HT-29 (cell line): Measurements from ENCODE around the gene GLYATL2. TPM values are rescaled to one million over a fixed set of nuclear protein-coding genes. Genes with fewer than 3 reads are reported as not detected.

Source experiments
- DNase-seq: peaks from one replicate; pipeline ENCODE4 v3.0.0-alpha.2; 2015; ENCODE audit warnings: low spot score
- total RNA-seq: library from RNA; depleted of rRNA; stranded (reverse); fragments of >200 nt; shearing (Covaris generic); gene quantifications from 2 replicates; pipeline ENCODE4 v1.2.3, GENCODE V29; 2014; rRNA removed

The GLYATL2 gene, protein sequence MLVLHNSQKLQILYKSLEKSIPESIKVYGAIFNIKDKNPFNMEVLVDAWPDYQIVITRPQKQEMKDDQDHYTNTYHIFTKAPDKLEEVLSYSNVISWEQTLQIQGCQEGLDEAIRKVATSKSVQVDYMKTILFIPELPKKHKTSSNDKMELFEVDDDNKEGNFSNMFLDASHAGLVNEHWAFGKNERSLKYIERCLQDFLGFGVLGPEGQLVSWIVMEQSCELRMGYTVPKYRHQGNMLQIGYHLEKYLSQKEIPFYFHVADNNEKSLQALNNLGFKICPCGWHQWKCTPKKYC
- total RNA-seq = not detected in 2 replicates

DNA sequence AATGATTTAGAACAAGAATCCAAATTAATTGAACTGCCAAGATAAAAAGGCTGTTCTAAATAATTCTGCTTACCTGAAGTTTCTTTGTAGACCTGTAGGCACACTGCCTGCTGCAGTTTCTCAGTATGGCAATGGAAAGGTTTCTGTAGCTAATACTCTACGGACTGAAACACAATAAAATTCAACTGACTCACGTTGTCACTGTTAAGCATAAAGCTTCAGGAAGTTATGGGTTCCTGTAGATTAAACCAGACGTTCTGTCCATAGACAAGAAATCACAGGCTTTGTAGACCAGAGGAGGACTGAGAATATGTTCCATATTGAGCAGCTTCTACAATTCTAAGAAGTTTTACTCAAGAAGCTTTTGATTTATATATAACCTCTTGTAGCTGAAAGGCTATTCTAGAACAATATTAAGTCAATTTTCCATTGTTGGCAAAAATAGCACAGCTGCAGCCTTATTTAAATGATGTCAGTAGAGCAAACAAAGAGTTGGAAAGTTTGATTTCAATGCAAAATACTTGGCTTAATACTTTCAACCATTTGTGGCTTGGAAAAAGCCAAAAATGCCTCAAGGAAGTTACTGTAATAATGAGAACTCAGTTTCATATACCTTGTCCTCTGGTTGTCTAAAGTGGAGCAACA, at the start of gene GLYATL2:
TSS of gene GLYATL2 (minus strand) at position 344 of the 645 bp plus-strand sequence. CDS start 5,092 bp downstream, outside the sequence.
- DNase-seq = no peak

DNA sequence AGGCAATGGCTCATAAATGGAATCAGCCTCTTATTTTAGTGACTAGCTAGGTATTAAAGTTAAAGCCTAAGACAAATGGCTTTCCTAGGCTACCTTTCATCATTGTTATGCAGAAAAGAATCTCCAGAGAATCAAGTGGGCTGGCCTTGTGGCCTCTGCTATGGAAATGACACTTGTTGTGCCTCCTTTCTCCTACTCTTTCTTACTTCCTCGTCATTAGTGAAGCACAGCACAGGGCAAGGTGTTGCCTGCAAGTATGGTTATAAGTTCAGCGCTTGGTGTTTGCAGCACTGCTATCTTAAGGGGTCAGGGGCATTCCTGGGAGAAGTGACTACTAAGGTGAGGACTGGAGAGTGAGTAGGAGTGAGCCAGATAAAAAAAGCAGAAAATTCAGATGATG, 49.4 kb upstream of the GLYATL2 start:
- DNase-seq = no peak

DNA sequence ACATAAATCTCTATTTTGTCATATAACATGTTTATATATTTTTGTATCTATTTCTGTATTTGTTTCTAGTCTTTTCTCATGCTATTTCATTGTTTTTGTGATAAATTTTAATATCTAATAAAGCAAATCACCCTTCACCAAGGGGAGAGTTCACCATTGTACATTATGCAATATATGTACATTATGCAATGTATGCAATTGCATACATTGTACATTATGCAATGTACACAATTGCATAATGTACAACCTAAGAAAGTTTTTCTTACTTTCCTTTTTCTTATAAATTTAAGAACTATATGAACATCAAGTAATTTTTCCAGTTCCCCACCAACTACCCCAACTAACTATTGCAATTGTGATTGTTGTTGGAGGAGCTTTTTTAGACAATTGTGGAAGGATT, 44.1 kb upstream of the GLYATL2 start:
- no peak for DNase-seq

DNA sequence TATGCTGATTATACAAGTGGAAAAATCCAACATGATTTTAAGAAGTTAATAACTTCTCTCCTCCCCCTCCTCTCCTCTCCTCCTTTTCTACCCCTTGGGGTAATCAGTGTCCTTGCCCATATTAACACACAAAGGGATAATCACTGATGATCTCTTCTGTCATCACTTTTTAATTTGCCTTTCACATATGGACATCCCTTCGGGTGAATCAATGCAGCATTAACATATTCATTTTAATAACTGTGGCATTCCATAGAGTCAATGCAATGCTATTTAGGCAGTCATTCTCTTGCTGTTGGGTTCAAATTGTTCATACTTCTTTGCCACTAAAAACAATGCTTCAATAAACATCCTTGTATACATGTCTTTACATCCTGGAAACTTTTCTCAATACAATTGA, 42.9 kb upstream of the GLYATL2 start:
- no peak for DNase-seq

DNA sequence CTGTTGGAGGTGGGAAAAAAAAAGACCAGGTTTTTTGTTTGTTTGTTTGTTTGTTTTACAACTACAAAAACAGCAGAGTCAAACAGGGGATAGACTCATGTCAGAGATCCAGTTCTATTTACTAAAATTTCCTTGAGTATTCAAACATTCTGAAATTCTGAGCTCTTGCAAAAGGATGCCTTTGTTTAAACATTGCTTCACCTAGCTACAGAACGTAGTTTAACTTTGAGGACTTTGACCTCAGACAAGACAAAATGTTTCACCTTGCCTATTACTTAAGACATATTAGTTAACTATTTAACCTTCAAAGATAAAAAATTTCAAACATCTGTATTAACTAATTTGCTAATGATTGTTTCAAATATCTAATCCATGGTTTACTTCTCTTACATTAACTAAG, 36.1 kb upstream of the GLYATL2 start:
- DNase-seq = no peak

DNA sequence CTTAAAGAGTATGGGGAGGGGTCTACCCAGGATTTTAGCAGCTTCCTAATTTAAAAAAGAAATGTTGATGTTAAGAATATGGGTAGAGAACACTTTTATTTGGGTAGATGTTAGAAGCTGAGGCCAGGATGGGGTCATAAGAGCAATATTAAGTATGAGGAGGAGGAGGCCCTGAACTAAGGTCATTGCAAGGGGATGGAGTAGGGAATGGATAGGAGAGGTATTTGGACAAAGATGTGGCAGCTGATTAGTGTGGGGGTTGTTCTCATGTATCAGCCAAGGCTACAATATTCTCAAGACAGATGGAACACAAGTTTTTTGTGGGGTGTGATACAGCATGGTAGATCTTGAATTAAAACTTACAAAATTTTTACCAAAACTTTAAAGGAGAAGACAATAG, 35.7 kb upstream of the GLYATL2 start:
- DNase-seq = no peak

DNA sequence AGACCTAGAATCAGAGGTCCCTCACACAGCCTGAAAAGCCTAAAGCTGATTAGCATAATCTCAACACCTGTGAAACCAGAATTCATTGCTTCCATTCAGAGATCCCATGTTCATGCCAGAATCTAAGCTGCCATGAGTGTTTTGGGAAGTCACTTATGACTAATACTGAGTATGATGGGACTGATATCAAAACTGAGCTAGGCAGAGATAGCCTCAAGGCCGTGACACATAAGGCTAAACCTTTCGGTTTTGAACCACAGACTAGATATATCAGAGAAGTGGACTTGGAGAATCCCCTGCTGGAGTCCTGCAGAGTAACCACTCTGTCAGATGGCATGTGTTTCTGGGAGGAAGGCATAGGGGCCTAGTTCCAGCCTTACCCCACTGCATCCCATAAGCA, 23.1 kb upstream of the GLYATL2 start:
- no peak for DNase-seq

DNA sequence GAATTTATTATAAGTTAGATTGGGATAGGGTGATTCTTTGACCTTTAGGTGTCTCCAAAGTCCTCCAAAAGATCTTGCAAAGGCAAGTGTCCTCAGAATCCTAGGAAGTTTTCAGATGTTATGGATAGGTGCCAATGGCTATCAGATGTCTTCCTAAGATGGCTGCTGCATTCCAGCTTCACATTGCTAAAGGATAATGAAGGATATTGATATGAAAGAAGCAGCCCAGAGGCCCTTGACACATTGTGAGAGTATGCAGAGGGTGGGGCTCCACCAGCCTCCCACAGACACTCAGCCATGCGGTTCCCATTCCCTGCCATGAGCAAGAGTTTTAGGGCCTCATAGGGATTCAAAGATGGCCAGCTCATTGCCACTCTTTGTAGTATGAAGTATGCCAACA, 22.3 kb upstream of the GLYATL2 start:
- no peak for DNase-seq

DNA sequence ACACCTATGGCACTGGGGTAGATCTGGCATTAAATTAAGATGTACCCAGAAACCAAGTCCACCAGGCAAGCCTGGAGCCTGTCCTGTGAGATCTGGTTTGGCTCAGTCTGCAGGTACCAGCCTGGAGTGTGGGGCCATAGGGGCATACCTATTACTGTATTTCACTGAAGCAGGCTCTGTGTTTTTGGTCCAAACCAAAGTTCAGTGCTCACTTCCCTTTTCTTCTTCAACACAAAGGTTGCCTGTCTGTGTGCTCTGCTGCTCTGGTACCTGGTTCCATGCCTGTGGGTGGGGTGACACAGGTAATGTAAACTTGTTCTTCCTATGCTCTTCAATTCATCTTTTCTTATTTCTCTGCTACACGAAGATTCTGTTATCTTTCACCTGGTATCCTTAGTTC, 19.8 kb upstream of the GLYATL2 start:
- DNase-seq = no peak

DNA sequence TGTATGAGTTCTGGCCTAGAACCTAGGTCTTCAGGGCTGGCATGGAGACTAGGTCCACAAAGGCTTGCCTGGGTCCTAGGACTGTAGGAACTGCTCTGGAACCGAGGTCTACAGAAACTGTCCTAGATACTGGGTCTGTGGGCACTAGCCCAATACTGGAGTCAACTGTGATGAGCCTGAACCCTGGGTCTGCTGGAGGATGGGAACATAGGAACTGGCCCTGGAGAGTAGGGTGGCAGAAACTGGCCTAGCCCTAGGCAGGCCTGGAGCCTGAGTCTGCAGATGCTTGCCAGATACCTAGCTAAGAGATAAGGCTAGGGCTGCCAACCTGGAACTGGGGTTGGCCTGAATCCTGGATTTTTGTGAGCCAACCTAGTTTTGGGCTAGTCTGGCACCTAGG, 19.2 kb upstream of the GLYATL2 start:
- no peak for DNase-seq

DNA sequence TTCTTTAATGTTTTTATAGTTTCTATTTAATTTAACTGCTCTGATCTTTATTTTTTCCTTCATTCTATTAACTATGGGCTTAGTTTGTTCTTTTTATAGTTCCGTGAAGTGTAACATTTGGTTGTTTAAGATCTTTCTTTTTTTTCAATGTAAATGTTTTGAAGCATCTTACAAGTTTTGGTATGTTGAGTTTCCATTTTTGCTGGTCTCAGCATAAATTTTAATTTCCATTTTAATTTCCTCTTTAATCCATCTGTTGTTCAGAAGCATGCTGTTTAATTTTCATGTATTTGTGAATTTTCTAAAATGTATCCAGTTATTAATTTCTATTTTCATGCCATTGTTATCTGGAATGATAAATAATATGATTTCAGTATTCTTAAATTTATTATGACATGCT, 17.0 kb upstream of the GLYATL2 start:
- DNase-seq = no peak

DNA sequence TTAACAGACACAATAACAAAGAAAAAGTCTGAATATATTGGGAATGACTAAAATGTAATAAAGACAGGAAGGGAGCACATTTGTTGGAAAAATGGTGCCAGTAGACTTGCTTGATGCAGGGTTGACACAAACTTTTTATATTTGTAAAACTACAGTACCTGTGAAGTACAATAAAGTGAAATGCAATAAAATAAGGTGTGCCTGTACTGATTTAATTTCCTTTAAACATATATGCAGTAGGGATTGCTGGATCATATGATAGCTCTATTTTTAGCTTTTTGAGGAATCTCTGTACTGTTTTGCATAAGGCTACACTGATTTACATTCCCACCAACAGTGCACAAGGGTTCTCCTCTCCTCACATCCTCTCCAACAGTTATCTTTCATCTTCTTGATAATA, 12.3 kb upstream of the GLYATL2 start:
- DNase-seq = no peak

DNA sequence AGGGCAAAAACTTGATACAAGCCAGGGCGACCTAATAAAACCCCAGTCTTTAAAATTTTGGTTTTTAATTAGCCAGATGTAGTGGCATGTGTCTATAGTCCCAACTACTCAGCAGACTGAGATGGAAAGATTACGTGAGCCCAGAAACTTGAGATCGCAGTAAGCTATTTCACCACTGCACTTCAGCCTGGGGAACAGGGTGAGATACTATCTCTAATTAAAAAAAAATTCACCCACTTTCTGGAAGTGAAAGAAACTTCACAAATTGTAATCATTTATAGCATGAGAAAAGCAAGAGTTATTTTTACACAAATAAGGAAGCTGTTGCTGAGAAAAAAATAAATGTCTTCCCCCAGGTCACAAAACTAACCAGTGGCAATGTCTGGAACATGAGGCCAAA, 882 bp upstream of the GLYATL2 start:
- DNase-seq = no peak

DNA sequence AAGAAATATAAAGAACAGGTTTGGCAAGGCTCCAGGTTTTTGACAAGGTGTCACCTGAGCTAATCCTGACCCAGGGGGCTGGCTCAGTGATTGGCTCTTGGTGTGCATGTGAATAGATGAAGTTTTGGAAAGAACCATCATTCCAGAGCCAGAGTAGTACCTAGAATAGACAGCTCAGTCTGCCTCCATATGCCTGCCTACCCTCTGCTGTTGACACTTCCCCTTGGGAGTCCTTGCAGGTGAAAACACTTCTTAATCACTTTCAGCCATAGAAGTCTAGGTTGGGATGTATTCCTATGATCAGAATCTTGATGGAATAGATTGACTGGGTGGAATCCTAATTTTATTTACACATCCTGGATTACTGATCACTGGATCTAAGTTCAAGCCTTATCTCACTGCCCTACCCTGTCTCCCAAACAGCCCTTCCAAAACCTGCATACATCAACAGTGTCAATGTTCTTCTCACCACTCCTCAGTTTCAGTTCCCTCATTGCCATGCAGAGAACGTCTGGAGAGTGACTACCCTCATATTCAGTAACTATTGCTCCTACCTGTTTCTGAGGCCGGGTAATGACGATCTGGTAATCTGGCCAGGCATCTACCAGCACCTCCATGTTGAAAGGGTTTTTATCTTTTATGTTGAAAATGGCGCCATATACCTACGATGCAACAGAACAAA, 6.7 kb downstream of the GLYATL2 start:
- DNase-seq = no peak

DNA sequence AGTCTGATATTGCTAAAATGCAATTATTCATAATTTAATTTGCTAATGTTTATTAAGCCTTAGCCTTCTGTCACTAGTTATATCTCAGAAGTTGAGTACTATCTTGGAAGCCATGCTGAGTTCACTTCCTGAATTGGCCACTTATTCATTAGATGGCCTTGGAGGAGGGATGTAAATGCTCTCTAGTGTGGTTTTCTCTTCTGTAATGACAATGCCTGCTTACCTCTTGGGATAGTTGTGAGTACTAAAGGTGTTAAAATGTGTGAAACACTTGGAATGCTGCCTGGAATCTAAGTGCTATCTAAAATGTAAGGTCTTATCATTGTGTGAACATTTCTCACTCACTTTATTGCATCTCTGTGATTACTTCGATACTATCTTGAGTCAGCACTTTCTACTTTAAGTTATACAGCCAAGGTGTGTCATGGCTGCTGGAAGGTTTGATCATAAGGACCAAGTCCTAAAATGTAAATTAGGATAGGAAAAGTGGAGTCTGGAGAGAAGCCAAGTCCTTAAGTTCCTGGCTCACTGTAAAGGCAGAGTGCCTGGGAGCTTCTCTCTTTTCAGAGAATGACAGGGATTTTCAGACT, 12.4 kb downstream of the GLYATL2 start:
- no peak for DNase-seq

DNA sequence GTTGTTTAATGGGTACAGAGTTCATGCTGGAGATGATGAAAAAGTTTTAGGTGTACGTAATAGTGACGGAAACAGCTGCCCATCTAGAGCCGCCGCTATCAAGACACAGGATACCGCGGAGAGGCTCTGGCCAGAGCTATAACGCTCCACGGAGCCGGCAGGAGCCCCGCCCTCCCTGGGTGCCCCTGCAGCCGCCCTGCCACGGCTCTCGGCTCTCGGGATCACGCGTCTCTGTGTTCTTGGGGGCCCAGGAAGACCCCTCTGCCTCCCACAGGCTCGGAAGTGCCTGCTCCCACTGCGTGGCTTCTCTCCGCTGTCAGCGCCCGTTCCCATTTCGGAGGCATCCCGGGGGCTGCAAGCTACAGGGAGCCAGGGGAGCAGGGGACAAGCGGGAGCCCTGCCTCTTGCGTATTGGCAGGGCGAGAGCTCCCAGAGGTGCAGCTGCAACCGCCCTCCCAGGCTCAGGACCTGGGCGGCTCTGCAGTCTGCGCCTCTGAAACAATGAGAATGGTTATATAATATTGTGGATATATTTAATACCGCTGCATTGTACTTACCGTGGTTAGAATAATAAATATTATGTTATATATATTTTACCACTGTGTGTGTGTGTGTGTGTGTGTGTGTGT, 13.7 kb downstream of the GLYATL2 start:
- DNase-seq = no peak

DNA sequence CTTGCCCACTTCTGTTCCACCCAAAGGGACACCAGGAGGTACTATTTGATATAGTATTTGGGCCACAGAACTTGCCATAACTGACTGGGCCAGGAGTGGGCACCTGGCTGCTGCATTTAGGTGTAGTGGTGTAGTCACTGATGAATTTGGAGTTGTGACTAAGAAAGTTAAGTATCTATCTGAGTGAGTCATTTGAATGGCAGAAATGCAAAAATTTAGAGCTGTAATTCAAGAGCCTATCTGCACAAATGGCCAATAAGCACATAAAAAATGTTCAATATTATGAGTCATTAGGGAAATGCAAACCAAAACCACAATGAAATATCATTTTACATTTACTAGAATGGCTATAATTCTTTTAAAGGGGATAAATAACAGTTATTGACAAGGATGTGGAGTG, 14.7 kb downstream of the GLYATL2 start:
- no peak for DNase-seq

DNA sequence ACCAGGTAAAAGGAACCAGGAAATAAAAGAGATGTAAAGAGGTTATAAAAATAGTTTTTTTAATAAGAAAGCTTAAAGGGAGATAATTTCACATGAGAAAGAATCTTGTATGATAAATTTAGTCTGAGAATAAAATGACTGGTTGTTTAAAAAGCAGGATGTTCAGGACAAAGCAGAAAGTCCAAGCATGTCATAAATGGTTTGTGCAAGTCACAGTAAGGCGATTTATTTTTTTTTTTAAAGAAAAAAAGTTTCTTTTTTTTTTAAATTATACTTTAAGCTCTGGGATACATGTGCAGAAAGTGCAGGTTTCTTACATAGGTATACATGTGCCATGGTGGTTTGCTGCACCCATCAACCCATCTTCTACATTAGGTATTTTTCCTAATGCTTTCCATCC, 30.8 kb downstream of the GLYATL2 start:
- no peak for DNase-seq

DNA sequence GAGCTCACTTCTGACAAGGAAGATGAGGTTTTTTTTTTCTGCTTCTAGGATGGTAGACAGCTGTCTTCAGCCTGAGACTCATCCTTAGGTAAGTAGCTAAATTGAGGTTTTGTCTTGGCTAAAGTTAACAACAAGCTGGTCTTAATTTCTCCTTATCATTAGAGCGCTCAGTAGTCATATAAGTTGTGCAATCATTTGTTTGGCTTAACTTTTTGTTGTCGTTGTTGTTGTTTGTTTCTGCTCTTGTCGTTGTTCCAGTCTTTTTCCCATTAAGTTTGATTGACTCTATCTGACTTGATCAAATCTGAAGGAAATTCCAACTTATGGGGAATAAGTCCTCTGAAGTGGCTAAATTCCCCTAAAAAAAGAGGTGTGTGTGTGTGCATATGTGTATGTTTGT, 33.0 kb downstream of the GLYATL2 start:
- no peak for DNase-seq

DNA sequence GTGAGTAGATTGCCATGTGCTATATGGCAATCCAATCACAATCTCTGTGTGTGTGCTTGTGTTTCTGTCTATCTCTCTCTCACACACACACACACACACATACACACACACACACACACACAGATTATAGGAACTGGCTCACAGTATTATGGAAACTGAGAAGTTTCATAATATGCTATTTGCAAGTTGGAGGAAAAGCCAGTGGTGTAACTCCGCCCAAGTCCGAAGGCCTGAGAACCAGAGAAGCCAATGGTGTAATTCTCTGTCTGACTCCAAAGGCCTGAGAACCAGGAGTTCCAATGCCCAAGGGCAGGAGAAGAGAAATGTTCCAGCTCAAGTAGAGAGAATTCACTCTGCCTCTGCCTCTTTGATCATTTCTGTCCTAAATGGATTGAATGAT, 37.2 kb downstream of the GLYATL2 start:
- no peak for DNase-seq

DNA sequence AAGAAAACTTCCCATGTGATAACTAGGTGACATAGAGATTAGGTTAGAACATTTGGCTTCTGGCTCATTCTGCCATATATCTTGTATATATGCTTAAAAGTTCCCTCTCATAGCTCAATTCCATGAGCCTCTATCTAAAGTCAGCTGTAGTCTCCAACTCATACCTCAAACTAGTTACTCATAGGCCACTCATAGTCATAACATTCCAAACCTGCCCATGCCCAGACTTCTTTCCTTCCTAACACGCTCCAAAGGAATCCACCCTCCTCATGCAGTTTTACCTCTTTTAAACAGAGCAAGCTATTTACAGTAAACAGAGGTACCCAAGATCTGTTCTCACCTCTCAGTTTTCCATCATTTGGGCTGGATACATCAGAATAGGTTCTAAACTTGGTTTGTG, 39.4 kb downstream of the GLYATL2 start:
- no peak for DNase-seq

DNA sequence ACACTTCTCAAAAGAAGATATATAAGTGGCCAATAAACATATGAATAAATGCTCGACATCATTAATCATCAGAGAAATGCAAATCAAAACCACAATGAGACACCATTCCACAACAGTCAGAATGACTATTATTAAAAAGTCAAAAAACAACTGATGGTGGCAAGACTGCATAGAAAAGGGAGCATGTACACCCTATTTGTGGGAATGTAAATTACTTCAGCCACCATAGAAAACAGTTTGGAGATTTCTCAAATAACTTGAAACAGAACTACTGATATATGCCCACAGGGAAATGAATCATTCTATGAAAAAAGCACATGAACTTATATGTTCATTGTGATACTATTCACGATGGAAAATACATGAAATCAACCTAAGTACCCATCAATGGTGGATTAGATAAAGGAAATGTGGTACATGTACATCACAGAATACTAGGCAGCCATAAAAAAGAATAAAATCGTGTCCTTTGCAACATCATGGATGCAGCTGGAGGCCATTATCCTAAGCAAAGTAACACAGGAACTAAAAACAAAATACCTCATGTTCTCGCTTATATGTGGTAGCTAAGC, 42.4 kb downstream of the GLYATL2 start:
- DNase-seq = no peak
